ENCODE measurements around the gene ZBTB46. TPM values are rescaled to one million over a fixed set of nuclear protein-coding genes. Genes with fewer than 3 reads are reported as not detected.

The ZBTB46 gene
- total and polyA plus RNA-seq, 2 donors (not counting 1 experiment from before 2014, with no cell fraction given): 0.96 to 4.5 TPM

DNA sequence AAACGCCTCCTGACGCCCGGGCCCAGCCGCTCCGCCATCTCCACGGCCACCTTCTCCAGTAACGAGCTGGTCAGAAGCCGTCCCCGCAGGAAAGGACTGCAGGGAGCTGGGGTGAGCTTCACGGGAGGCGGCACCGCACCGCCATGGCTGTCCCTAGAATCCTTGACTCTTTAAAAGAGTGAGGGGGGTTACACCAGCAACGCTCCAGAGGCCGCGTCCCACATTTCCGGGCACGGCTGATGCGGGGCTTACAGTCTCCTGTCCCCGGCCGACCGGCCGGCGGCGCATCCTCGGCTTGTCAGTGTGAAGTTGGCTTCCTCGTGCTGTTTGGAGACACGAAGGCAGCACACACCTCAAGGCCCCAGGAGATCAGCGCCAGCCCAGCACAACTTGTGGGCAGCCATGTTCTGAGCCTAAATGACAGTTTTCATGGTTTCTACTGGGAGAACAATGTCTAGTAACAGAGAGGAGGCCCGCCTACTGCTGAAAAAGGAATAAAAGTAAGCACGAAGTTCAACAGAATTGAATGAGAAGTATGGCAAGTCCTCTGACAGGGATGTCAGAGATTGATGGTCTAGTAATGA is 61.1 kb downstream of the ZBTB46 start:
- no peaks in the 10 kb centered on the region for H3K9me3 ChIP-seq (ENCODE audit: control insufficient read depth, insufficient read depth, low read depth, low read length)
- H3K9ac ChIP-seq (ENCODE audit: insufficient read depth, low read length): no peak overlapping the region
- no peak overlapping the region for H2AFZ ChIP-seq (ENCODE audit: low read length)
- no peaks in the 10 kb centered on the region for H3K79me2 ChIP-seq (ENCODE audit: control insufficient read depth, insufficient read depth, low read length)
- no peaks in the 10 kb centered on the region for H3K27me3 ChIP-seq (ENCODE audit: control insufficient read depth, insufficient read depth, low read length)
- peaks cover 4% of the 10 kb centered on the region for H3K4me1 ChIP-seq (ENCODE audit: control insufficient read depth, extremely low read depth, insufficient read depth, low read length)
- H3K27ac ChIP-seq (ENCODE audit: insufficient read depth, low read length): no peak overlapping the region
- no peaks in the 10 kb centered on the region for H4K20me1 ChIP-seq (ENCODE audit: control insufficient read depth, extremely low read depth, insufficient read depth, low read length)
- no peak overlapping the region for H3K4me2 ChIP-seq (ENCODE audit: extremely low read depth, insufficient read depth, low read length)
- DNase-seq (ENCODE audit: low read depth in 2 of 2): no peak
- H3K36me3 ChIP-seq (ENCODE audit: control insufficient read depth, insufficient read depth, low read length): no peaks in the 10 kb centered on the region
- H3K4me3 ChIP-seq (replicated peaks in 1 of 4; ENCODE audit: control extremely low read depth in 1 of 4, insufficient read depth in 1 of 4, low read depth in 3 of 4, low read length in 4 of 4): no peak overlapping the region
- no peak for TF ChIP-seq CTCF (conservative IDR thresholded peaks at IDR 0.05 in 1 of 2, IDR thresholded peaks at IDR 0.05 in 1 of 2; ENCODE audit: low read depth in 1 of 2, low read length in 2 of 2)
- TF ChIP-seq EZH2 (IDR thresholded peaks at IDR 0.05; ENCODE audit: low read length, missing control alignments): no peak

- Histone ChIP-seq H3K36me3 (ENCODE audit: control insufficient read depth, insufficient read depth, low read length) (no peaks in the 10 kb centered on the region), H2AFZ (ENCODE audit: low read length) (no peak overlapping the region), H3K4me3 (replicated peaks in 1 of 4; ENCODE audit: control extremely low read depth in 1 of 4, insufficient read depth in 1 of 4, low read depth in 3 of 4, low read length in 4 of 4) (no peak overlapping the region), H3K27me3 (ENCODE audit: control insufficient read depth, insufficient read depth, low read length) (no peaks in the 10 kb centered on the region), H3K4me1 (ENCODE audit: control insufficient read depth, extremely low read depth, insufficient read depth, low read length) (no peaks in the 10 kb centered on the region), H3K79me2 (ENCODE audit: control insufficient read depth, insufficient read depth, low read length) (no peaks in the 10 kb centered on the region), H3K4me2 (ENCODE audit: extremely low read depth, insufficient read depth, low read length) (no peak overlapping the region), H4K20me1 (ENCODE audit: control insufficient read depth, extremely low read depth, insufficient read depth, low read length) (no peaks in the 10 kb centered on the region), H3K27ac (ENCODE audit: insufficient read depth, low read length) (no peak overlapping the region), H3K9ac (ENCODE audit: insufficient read depth, low read length) (no peak overlapping the region), H3K9me3 (ENCODE audit: control insufficient read depth, insufficient read depth, low read depth, low read length) (no peaks in the 10 kb centered on the region)
- TF ChIP-seq EZH2 (IDR thresholded peaks at IDR 0.05; ENCODE audit: low read length, missing control alignments) (no peak), CTCF (conservative IDR thresholded peaks at IDR 0.05 in 1 of 2, IDR thresholded peaks at IDR 0.05 in 1 of 2; ENCODE audit: low read depth in 1 of 2, low read length in 2 of 2) (no peak)
- no peak for DNase-seq (ENCODE audit: low read depth in 2 of 2)
Measured at GRCh38 chr20:63768591-63769515, 62.2 kb downstream of the ZBTB46 start.

DNA sequence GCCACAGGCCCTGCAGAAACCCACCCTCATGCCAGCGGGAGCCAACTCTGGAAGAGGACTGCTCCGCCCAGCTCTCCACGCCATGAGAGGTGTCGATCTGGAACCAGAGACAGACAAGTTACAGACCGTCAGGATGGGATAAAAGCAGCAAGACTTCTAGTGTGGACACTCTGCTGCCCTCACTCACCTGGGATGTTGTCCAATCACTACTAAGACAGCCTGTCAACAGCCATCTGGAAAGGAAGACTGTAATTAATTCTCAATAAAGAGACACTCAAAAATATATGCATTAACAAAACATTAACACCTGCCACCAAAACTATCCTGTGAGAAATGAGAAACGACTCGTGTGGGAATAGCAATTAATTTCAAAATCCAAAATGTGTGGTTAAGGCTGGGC is 63.2 kb downstream of the ZBTB46 start:
- DNase-seq (ENCODE audit: low read depth in 2 of 2): no peak
- Histone ChIP-seq H3K9ac (ENCODE audit: insufficient read depth, low read length) (no peak overlapping the region), H4K20me1 (ENCODE audit: control insufficient read depth, extremely low read depth, insufficient read depth, low read length) (no peaks in the 10 kb centered on the region), H3K4me2 (ENCODE audit: extremely low read depth, insufficient read depth, low read length) (no peak overlapping the region), H3K4me1 (ENCODE audit: control insufficient read depth, extremely low read depth, insufficient read depth, low read length) (no peaks in the 10 kb centered on the region), H3K27ac (ENCODE audit: insufficient read depth, low read length) (no peak overlapping the region), H2AFZ (ENCODE audit: low read length) (no peak overlapping the region), H3K36me3 (ENCODE audit: control insufficient read depth, insufficient read depth, low read length) (no peaks in the 10 kb centered on the region), H3K9me3 (ENCODE audit: control insufficient read depth, insufficient read depth, low read depth, low read length) (no peaks in the 10 kb centered on the region), H3K27me3 (ENCODE audit: control insufficient read depth, insufficient read depth, low read length) (no peaks in the 10 kb centered on the region), H3K4me3 (replicated peaks in 1 of 4; ENCODE audit: control extremely low read depth in 1 of 4, insufficient read depth in 1 of 4, low read depth in 3 of 4, low read length in 4 of 4) (no peak overlapping the region), H3K79me2 (ENCODE audit: control insufficient read depth, insufficient read depth, low read length) (no peaks in the 10 kb centered on the region)
- TF ChIP-seq EZH2 (IDR thresholded peaks at IDR 0.05; ENCODE audit: low read length, missing control alignments): no peak
- no peak for TF ChIP-seq CTCF (conservative IDR thresholded peaks at IDR 0.05 in 1 of 2, IDR thresholded peaks at IDR 0.05 in 1 of 2; ENCODE audit: low read depth in 1 of 2, low read length in 2 of 2)
